Stimulated activated CD4-positive, alpha-beta T cell treated with anti-CD3 and anti-CD28 coated beads, Interleukin-4, amount 100 ng/mL, for 4 hours (primary cell): ENCODE results near the gene CCDC110.

Experiments
- DNase-seq, 2 experiments: peaks; one replicate each; pipeline ENCODE4 v3.0.0-alpha.2; 2020

CCDC110 gene

DNA sequence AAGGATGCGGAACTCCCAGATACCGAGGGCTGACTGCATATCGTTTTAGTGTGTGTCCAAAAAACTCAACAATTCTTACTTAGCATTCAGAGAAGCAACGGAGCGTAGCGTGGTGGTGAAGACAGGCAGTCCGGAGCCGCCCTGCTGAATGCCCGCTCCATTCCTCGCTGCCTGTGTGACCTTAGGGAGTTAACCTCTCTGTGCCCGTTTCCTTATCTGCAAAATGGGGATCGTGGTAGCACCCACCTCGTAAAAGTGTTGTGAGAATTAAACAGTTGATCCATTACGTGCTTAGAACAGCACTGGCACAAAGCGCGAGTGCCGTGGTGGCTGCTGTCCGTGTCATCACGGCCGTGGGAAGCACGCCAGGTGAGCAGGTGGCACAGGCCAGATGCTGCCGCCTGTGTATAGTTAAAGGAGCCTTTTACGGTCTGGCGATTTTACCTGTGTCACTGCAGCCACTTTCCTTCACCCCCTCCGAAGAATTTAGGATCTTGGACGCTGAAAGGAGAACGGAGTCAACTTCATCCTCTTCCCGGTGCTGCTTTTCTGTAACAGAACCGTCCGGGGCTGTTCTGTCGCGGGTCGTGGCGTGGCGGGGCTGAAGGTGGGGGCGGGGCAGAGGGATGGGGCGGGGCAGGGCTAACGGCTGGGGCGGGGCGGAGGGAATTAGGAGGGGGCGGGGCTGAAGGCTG lies 885 bp downstream of the CCDC110 start:
- DNase-seq = peak; percentile 22 to 56

DNA sequence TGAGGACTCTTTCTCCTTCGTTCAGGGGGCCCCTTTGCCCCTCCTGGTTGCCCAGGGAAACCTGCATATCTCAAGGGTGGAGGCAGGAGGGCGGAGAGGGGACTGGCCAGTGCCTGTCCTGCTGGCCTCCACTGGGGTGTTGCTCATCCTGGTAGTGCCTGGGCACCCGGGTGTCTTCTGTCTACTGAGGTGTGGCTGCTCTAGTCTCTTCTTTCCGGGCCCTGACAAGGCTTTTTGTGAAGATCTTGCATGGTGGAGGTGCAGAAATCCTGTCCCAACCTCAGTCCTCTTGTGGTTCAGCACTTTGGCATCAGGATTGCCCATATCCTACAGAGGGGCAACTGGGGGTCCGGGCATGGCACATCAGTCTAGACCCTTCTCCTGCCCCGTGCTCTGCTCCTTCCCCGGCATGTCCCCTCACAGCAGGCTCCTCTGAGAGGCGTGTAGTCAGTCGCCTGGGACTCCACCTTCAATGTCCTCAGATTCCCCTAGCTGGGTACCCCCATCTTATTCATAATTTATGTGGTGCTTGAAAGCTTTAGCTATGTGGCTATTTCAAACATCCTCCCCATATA lies 1.9 kb downstream of the CCDC110 start:
- DNase-seq = no peak

DNA sequence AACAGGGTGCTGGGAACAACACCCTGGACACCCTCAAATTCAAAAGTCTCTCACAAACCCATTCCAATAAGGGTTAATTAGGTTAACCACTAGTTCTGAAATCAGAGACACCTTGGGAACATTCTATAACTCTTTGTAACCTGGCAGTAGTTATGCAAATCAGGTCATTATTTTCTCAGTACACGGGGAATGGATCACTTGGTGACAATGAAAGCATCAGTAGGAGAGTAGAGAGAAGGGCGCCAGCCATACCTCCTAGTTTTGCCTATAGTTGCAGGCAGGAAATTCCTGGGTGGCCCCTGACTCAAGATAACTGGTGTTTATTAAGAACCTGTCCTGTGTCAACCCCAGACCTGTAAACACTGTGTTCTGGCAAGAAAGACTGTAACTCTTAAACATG lies 2.5 kb downstream of the CCDC110 start:
- no peak for DNase-seq

DNA sequence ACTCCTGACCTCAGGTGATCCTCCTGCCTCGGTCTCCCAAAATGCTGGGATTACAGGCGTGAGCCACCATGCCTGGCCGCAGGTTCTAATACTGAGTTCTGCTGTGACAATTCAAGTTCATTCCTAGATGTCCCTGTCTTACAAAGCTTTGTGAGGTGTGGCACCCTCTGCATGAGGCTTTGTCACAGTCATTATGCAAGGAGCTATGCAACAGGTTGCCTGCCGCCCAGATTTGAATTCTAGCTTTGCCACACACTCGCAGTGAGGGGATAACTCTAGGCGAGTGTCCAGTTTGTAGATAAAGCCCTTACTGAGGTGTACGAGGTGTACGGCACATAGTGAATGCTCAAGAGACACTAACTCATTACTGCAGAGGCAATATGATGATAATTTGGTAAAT lies 3.5 kb downstream of the CCDC110 start:
- DNase-seq = no peak

DNA sequence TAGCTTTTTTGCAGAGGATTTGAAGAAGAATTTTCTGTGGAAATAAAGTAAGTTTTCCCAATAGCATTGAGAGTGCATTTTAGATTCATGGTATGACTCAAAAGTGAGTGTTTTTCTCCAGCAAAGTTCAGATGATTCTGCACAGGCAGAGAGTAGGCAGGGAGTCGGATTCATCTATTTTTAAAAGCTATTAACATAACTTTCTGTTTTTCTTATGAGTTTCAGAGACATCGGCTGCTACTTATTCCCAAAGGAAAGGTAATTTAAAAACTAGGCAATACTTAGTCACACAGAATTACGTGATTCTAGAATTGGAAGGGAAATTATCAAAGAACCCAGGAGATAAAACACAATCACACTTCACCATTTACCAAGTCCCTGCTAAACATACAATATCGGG lies 4.4 kb downstream of the CCDC110 start:
- DNase-seq = no peak

DNA sequence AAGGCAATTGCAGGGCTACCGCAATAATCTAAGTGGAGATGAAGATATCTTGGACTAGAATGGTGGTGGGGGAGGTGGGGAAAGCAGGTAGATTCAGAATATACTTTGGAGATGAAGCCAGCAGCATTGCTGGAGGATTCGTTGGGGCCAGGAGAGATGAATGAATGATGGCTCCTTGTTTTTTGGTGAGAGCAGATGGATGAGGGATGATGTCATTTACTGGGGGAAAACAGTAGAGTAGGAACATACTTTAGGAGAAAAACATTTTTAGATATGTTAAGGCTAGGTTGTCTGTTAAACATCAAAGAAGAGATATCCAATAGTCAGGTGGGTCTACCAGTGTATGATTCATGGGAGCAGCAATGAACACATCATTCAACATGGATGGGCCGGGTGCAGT lies 5.8 kb downstream of the CCDC110 start:
- DNase-seq = no peak

DNA sequence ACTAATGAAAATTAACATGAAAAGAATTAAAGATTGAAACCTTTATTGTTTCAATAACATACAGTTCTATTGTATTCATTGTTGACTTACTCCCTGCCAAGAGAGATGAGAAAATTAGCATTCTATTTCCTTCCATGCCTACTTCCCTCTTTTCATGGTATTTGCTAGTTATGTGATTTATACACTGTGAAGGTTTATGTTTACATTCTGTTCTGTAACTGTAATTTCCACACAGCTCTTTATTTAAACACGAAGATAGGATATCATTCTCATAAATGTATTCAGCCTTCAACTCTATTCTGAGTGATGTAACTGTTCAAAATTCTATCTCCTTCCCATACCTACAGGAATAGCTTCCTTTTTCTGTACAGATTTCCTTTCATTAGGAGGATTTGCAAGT lies 6.6 kb downstream of the CCDC110 start:
- no peak for DNase-seq

DNA sequence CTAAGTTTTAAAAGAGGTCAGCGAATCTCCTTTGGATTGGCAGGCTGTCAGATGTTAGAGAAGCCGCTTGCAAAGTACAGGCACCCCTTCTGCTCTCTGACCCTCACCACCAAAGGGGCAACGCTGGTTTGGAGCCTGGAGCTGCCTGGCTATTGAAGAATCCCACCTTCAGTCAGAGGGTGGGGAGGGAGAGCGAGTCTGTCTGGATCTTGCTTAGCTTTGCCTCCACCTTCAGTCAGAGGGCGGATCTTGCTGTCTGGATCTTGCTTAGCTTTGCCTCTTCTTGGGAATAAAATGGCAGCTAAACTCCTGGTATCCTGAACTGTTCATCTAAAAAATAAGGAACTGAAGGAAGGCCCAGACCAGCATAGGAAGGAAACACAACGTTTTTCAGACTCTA lies 7.3 kb downstream of the CCDC110 start:
- no peak for DNase-seq

DNA sequence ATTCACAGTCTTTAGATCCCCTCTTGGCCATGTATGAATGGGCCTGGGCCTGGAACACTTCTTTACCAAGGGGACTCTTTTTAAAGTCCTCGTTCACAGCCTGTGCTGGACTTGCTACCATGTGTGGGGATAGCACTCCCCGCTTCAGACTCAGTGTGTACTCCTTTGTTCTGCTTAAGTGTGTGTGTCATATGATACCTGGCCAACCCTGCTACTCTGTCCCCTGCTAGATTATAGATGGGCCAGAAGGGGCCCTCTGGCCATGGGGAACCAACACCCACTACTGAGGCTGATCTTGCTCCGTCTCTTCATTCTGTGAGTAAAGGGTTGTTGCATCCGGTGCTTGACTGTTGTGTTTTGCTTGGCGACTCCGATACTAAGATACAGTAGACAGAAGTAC lies 8.0 kb downstream of the CCDC110 start:
- DNase-seq = no peak

DNA sequence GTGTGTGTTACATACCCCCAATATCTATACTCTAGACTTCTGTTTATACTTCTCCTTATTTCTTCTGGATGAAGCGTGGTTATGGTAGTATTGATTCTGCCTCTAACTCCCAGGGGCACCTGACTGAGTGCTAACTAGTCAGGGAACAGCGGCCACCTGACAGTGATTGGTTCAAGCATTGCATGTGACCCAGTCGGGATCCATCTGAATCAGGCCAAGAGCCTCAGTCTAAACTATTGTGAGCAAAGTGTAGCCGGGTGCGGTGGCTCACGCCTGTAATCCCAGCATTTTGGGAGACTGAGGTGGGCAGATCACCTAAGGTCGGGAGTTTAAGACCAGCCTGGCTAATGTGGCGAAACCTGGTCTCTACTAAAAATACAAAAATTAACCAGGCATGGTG lies 10.0 kb downstream of the CCDC110 start:
- DNase-seq = no peak

DNA sequence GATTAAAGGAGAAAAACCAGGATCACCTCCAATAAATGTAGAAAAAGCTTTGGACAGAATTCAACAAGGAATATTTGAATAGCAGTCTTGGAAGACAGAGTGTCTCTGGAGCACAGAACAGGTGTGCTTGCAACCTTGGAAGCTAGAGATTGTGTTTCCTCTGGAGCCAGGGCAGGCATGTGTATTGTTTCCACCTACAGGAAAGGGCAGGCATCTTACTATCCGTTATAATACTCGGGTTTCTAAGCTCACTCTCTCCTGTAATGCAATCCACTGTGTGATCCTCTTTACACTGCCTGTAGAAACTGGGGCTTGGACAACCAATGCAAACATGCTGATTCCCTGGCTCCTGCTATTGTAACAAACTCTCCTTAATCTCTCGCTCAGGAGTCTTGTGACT lies 14.4 kb downstream of the CCDC110 start:
- DNase-seq = no peak

DNA sequence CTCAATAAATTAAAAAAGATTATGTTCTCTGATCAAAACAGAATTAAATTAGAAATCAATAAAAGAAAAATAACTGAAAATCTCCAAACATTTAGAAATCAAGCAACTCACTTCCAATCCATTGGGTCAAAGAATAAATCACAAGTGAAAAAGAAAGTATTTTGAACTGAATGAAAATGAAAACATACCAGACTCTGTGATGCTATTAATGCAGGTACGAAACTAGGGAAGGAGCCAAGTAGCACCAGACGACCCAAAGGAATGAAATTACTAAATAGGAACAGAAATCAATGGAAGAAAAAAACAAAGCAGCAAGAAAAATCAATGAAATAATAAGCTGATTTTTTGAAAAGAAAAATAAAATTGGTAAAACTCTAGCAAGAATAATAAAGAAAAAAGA lies 15.4 kb downstream of the CCDC110 start:
- DNase-seq = no peak

DNA sequence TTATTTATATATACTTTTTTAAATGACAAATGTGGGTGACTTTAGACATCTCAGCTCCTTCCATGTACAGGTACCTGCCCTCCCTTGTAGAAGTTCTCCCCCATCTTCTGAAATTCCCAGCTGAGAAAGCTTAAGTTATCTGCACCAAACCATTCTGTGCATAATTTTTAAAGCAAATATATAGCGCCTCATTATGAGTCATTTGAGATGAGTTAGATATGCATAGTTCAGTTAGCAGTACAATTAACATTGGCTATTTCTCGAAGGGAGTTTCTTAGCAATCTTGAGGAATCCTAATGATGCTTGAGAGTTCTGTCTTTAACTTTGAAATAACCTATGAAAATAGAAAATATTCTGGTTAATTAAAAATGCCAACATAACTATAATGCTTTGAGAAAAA lies 26.3 kb downstream of the CCDC110 start:
- no peak for DNase-seq

DNA sequence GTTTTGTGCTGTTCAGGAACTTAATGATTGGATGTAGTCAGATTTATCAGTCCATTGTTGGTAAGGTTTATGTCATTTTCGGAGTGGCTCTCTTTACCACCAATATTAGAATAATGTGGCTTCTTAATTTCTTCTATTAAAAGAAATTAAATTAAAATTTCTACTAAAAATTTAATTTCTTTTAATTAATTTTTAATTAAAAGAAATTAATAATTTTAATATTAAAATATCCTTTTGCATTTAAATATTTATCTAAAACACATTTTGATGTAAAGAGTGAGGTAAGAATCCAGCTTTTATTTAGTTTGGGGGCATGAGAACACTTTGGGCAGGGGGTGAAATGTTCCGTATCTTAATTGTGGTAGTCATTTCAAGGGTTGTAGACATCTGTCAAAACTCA lies 30.1 kb downstream of the CCDC110 start:
- no peak for DNase-seq

DNA sequence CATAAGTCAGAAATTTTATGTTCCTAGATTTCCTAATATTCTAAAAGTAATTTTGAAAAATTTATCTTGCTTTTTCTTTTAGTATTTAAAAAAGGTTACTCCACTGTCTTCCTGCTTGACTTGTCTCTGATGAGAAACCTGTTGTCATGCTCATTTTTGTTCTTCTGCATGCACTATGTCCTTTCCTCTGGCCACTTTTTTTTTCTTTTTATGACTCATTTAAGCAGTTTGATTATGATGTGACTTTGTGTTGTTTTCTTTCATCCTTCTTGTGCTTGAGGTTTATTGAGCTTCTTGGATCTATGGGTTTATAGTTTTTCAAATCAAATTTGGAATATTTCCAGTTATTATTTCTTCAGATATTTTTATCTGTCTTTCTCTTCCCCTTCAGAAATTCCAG lies 33.7 kb downstream of the CCDC110 start:
- no peak for DNase-seq

DNA sequence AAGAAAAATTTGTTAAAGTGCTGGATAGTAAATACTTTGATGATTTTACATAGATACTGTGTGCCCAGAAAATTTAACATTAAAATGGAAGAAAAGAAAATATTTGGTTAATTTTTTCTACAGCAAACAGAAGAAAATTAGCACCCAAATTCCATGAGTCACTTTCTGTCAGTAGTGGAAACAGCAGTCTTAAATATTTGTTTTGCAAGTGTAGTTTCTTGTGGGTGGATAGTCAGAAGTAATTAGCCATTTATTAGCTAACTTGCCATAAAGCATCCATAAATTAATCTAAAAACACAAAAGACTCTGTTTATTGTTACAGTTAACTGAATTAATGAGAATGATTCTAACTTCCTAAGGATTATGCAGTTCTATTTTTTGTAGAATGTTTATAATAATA lies 36.1 kb downstream of the CCDC110 start:
- no peak for DNase-seq

DNA sequence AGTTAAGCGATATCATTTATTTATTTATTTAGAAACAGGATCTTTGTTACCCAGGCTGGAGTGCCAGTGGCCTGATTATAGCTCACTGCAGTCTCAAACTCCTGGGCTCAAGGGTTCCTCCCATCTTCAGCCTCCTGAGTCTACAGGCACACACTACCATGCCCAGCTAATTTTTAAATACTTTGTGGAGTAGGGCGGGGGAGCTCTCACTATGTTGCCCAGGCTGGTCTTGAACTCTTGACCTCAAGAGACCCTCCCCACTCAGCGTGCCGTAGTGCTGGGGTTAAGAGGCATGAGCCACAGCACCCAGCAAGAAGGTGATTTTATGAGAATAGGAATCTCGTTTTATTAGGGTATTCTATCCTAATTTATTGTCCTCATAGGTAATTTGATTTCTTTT lies 41.9 kb downstream of the CCDC110 start:
- no peak for DNase-seq

DNA sequence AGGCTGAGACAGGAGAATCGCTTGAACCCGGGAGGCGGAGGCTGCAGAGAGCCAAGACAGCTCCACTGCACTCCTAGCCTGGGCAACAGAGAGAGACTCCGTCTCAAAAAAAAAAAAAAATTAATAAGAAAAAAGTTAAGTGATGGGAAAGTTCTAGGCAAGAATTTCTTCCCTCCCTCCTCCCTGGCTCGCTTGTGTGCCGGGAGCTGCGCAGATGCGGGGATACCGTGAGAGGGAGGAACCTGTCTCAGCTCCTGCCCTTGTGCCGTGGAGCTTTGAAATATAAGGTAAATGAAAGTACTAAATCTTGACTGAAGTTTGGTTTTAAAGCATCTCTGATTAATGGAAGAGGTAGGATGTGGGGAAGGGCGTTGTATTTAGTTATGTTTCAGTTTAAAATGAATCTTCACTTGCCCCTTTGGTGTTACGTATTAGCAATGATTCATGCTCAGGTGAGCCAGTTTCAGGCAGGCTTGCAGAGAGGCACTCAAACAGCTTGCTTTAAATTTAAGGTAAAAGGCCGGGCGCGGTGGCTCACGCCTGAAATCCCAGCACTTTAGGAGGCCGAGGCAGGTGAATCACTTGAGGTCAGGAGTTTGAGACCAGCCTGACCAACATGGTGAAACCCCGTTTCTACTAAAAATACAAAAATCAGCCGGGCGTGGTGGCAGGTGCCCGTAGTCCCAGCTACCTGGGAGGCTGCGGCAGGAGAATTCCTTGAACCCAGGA lies 44.4 kb downstream of the CCDC110 start:
- no peak for DNase-seq

DNA sequence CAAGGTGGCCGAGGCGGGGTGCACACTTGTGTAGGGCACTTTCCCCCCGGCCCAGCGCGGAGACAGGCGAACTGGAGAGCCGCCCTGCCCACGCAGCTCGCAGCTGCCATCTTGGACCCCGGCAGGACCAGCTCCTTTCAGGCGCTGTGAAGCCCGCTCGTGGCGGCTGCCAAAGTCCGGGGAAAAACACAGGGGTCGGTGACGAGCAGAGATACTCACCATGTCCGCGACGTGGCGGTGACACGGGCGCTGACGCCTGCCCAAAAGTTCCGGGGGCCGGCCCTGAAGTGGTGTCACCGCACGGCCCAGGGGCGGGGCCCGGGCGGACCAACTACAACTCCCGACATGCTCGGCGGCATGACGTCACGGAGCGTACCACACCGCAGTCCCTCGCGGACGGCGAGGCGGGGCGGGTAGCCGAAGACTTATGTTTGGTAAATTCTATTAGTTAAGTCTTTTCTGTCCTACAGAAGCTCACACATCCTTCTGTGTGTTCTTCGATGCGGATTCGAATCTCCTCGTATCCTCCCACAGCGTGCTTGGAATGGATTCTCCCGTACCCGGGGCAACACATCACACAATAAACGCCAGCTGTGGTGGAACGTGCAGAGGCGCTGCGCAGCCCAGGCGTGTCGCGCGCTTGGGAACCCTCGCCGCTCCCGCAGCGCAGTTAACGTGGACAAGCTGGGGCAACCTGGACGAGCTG lies 45.7 kb downstream of the CCDC110 start, which contains the start of gene UFSP2:
TSS of gene UFSP2 (minus strand) at position 318 of the 706 bp plus-strand sequence. CDS start at position 222, 96 bp downstream.
- DNase-seq = peak; percentile 79 to 81

DNA sequence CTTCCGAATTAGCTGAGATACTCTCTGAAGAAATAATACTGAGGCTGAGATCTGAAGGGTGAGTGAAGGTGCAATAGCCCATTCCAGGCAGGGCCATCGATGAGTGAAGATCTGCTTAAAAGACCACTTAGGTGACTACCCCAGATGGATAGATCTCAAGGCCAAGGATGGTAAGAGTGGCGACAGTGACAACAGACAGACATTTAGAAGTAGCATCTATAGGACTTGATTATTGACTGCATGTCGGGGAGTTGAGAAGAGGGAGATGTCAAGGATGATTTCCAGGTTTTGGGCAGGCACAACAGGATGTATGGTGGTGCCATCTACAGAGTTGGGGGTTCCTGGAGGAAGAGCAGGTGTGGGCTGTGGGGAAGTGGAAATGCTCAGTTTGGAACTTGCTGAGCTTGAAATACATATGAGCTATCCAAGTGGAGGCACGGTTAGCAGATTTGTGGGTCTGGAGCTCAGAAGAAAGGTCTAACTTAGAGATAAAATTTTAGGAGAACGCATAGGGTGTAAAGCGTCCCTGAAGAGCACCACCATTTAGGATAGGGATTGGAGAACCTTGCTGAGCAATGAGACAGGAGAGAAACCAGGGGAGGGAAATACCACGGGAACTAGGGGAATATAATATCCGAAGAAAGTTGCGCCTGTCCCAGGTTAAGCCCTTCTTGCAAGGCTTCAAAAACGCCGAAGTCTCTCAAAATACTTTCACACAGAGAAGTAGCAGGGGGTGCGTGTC lies 46.5 kb downstream of the CCDC110 start:
- DNase-seq = no peak

DNA sequence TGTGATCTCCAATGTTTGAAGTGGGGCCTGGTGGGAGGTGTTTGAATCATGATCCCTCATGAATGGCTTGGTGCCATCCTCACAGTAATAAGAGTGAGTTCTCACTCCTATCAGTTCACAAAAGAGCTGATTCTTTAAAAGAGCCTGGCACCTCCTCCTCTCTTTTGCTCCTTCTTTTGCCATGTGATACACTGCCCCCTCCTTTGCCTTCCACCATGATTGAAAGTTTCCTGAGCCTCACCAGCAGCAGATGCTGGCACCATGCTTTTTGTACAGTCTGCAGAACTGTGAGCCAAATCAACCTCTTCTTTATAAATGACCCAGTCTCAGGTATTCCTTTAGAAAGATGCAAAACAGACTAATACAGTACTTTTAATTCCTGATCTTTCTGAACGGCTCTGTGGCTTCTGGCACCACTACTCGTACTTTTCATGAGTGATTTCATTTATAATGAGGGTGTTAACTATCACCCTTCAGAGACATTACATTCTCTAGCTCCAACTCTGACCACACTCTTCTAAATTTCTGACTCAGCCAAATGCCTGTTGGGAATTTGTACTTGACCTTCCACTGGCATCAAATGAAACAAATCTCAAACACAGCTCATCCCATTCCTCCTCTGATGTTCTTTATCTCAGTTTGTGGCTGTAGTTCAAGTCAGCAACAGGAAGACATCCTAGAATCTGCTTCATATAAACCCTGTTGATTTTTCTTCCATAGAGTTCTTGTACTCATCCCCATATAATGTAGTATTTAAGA lies 50.0 kb downstream of the CCDC110 start:
- no peak for DNase-seq

DNA sequence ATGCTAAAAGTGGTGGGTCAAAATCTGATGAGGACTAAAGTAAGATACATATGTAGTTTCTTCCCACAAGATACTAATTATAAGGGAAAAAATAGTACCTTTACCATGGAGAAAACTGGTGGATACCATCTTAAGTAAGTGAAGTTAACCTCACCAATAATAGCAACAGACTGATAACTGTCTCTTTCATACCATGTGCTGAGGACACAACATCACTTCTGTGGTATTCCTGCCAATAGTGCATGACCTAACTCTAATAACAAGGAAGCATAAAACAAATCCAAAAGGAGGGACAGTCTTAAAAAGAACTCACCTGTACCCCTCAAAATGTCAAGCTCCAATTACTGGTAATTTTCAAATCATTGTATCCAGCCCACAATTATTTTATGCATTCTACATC lies 54.6 kb downstream of the CCDC110 start:
- DNase-seq = no peak
